ENCODE measurements around the gene ZBTB7C.

Gene ZBTB7C

DNA sequence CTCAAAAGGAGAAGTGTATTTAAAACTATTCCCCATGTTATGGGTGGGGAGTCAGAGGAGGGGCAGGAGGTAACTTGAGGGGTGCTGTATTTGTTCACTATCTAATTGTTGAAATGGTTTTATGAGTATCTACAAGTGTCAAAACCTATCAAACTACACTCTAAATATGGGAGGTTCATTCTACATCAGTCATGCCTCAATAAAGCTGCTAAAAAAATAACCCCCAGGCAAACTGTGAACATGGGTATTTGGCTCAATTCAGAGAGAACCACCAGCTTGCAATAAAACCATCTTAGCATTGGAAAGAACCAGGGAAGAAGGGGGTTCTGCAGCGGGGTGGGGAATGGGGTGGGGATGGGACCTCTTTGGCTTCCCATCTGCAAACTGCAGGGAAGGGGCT lies 302.7 kb downstream of the ZBTB7C start:
- DNase-seq, result no peak

- peak; percentile 4 for DNase-seq
Measured at GRCh38 chr18:48105317-48105716, 303.9 kb downstream of the ZBTB7C start.

GRCh38 chr18:48104705-48105104 lies 304.5 kb downstream of the ZBTB7C start:
- no peak for DNase-seq

GRCh38 chr18:48100651-48101165 lies 308.5 kb downstream of the ZBTB7C start:
- no peak for DNase-seq

- no peak for DNase-seq
Measured at GRCh38 chr18:48100165-48100575, 309.0 kb downstream of the ZBTB7C start.

DNA sequence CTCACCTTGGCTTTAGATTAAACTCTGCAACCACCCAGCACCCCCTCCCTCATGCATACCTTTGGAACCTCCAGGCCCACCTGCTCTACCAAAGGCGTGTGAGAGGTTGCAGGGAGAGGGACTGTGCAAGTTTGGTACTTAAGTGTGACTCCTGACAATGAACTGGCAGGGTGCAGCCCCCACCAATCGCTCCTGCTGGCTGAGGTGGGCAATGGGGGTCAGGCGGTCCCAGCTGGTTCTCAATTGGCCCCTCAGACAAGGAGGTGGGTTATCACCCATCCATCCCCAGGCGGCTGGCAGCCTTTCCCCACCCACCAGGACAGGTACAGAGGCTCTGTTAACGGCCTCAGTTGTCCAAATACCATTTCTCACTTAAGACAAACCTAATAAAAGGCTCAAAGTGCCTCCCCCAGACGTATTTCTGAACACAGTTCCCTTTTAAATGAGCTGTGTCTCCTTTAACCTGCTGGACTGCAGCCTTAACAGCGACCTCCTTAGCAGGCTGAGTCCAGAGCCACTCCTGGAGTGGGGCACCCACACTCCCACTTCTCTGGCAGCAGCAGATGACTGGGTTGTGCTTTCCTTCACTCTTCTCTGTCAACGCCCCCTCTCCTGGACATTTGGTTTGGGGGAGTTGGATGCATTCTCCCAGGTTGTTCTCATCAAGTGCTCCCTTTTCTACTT lies 309.6 kb downstream of the ZBTB7C start:
- no peak for DNase-seq

DNA sequence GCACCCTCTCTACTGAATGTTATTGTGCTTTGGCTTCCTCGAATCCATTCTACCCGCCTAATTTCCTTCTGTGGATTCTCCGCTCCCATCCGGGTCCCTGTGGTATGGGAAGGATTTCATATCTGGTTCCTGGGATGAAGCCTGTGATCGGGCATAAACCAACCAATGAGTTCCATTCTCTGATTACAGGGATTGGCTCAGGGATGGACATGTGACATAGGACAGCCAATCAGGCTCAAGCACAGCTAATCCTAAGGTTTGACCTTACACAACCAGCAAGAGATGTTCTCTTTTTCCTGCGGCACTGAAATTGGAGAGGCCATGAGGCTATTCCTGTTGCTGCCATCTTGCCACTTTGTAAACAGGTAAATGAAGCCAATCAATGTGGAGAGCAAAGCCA lies 310.6 kb downstream of the ZBTB7C start:
- DNase-seq, result no peak

DNA sequence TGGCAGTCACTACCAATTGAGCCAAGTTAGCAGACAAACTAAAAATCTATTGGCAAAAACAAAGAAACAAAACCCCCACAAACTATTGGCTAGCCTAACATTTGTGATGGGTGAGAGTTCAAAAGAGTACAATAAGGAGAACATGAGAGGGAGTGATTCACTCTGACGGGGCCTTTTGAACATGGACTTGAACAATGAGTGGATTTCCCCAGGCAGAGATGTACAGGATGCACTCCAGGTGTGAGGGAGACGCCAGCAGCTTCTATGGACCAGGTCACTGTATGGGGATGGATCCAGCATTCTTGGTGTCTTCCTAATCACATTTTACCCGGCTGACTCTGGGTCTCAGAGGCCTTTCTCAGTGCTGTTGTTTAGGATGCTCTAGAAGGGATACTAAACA lies 311.2 kb downstream of the ZBTB7C start:
- DNase-seq, result no peak

GRCh38 chr18:48095726-48096125 lies 313.5 kb downstream of the ZBTB7C start:
- no peak for DNase-seq

GRCh38 chr18:48093104-48093503 lies 316.1 kb downstream of the ZBTB7C start:
- no peak for DNase-seq

GRCh38 chr18:48091869-48092497 lies 317.2 kb downstream of the ZBTB7C start:
- DNase-seq, result no peak

DNA sequence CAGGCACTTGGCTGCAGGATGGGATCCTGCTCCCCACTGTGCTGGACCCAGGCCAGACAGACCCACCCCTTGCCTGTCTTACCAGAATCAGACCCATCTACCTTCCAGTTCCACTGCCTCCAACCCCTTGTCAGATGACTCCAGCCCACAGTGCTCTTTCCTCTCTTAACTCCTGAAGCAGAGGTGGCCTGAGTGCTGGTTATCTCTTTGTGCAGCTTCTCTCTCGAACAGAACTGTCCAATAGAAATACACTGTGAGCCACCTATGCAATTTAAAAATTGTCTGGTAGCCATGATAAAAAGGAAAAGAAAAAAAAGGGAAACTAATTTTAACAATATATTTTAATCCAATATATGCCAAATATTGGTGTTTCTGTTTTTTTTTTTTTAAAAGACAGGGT lies 318.5 kb downstream of the ZBTB7C start:
- DNase-seq, result peak; percentile 21

DNA sequence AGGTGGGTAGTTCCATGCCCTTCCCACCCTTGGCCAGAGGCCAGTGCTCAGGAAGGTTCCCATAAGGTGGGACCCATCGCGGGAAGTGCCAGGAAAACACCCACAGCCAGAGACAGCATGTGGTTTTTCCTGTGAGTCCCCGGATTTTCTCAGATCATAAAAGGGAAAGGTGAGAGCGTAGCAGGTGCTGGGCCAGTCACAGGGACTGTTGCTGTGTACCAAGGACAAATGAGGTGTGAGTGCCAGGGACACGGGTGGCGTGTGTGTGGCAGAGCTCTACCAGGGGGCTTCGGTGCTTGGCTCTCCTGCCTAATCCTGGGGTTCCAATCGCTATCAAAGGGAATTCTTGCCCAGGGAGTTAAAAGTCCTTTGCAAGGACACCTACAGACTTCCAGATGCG lies 319.2 kb downstream of the ZBTB7C start:
- no peak for DNase-seq

- DNase-seq, result no peak
Measured at GRCh38 chr18:48085781-48086487, 323.2 kb downstream of the ZBTB7C start.

GRCh38 chr18:48084858-48085257 lies 324.3 kb downstream of the ZBTB7C start:
- no peak for DNase-seq

- no peak for DNase-seq
Measured at GRCh38 chr18:48084041-48084757, 325.0 kb downstream of the ZBTB7C start.

DNA sequence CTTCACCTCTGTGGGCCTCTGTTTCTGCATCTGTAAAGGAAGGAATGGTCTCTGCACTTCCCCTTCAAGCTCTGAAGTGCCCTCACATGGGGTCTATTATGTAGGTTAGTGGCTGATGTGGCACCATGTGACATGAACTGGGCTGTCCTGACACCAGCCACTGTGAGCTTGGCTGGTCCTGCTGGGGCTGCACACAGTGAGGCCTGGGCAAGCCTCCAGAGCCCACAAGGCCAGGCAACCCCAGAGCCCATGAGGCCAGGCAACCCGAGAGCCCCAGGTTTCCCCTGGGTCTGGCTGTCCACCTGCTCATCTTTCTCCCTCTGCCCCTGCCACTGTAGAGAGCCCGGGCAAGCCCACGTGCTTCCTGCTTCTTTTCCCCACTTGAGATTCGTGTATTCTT lies 328.6 kb downstream of the ZBTB7C start:
- no peak for DNase-seq

DNA sequence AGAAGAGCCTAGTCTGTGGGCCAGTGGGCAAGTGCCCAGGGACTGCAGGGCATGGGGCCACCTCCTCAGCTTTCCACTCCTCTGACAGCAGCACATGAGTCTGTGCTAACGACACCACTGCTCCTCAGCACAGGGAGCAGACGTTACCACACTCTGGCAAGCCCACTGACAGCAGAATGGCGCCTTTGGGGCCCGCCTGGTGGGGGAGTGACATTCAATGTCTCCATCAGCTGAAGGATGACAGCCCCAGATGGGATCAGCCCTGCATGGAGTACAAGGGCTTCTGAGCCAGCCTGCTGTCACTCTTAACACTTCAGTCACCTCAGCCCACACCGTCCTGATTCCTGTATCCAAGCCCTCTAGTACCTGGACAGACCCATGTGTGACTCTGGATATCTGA lies 329.3 kb downstream of the ZBTB7C start:
- no peak for DNase-seq

DNA sequence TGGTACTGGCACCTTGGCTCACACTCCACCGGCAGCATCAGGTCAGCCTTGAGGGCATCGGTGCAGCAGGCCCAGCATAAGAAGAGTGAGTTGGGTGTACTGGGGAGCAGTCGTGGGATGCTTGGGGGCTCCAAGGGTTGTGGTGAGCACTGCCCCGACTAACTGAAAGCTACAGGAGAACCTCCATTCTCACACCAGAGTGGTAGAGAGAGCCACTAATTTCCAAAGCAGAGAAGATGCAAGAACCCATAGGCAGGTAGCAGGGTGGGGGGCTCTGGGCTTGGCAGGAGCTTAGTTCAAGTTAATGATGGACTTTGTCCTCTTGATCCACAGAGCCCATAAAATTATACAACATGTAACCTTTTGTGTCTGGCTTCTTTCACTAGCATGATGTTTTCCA lies 330.7 kb downstream of the ZBTB7C start:
- no peak for DNase-seq

DNA sequence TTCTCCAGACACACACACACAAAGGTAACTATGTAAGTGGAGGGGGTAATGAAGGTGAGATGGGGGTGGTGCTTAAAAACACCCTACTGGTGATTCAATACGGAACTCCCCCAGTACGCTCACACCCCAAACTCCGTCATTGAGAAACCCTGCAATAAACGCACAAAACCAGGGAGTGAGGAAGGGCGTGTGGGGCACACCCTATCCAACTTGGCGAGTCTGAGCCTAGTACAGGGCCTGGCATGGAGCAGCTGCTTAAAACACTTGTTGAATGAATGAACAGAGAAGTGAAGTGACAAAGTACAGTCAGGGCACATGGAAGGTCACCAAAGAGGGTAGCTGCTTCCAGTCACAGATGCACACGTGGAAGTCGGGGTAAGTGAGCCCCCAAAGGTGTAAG lies 331.9 kb downstream of the ZBTB7C start:
- no peak for DNase-seq

DNA sequence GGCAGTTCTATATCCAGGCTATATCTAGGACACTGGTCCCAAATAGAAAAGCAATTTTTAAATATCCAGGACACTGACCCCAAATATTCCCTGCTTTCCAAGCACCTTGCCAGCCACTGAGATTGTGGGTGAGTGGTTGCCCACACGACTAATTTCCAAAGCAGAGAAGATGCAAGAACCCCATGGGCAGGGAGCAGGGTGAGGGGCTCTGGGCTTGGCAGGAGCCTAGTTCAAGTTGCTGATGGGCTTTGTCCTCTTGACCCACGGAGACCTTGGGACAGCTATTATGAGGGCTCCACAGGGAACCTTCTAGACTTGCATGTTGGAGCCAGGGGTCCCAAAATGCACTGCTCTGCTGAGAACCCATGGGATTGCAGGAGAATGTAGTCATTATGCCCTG lies 332.7 kb downstream of the ZBTB7C start:
- DNase-seq, result no peak

DNA sequence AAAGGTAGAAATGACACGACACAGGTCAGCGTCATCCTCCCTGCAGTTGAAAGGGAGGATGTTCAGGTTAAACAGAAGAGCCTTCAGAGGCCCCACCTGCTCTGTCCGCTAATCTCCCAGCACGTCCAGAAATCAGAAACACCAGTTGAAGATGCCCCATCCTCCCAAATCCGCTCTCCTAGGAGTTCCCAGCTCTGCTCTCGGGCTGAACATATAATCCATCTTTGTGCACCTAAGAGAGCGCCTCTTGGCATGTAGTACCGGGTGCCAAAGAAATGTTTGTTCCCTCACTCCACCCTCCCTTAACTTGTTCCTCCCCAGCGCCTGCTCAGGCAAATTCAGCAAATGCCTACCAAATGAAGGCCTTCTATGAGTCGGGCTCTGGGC lies 333.5 kb downstream of the ZBTB7C start:
- no peak for DNase-seq

DNA sequence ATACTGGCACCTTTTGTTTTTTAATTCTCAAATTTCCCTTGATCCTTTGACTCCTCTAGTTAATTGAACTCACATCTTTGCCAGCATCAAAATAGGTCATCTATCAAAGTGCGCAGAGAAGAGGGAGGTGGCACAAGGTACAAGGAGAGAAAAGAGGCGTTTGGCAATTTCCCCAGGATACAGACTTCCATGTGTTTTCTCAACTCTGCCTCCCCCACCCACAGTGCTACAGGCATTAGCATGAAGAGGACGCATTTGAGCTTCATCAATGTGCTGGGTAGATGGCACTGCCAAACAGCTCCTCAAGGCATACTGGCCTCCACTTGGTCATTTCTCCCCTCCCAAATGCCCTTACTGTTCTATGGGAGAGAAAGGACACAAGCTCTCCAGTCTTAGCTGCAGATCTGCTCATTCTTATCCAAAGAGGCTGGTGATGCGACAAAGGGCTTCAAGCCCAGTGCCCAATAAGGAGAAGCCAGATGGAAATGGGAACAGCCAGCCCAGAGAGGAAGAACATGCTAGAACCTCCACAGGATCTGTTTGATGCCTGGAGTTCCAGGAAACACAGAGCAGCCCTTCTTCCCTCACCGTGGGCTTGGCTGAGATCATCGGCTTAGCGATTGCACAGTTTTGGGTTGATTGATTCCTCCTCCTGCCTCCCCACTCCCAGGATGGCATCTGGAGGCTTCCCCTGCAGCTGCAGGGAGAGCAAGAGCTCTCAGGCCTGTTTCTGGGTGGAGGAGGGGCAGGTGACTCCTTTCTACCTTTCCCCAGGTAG lies 334.1 kb downstream of the ZBTB7C start:
- DNase-seq, result no peak

Measured in OCI-M1 (cell line).